Glutamatergic neuron (in vitro differentiated cells): ENCODE measurements around the gene HTT. TPM values are rescaled to one million over a fixed set of nuclear protein-coding genes. Genes with fewer than 3 reads are reported as not detected.
A peak's percentile ranks its signal among the peaks of the same experiment; 100 is the strongest.

Experiments
- DNase-seq: peaks from one replicate; pipeline ENCODE4 v3.0.0; 2022
- H3K27ac Mint-ChIP-seq: one replicate; pipeline ENCODE4 v1.8.0; 2020; ENCODE audit warnings: mild to moderate bottlenecking, mixed read lengths, inconsistent platforms; ENCODE audit not compliant: unreplicated experiment
- H3K27me3 Mint-ChIP-seq: one replicate; pipeline ENCODE4 v1.8.0; 2020; ENCODE audit warnings: mild to moderate bottlenecking, moderate library complexity, mixed read lengths, inconsistent platforms; ENCODE audit not compliant: unreplicated experiment
- H3K36me3 Mint-ChIP-seq: one replicate; pipeline ENCODE4 v1.8.0; 2020; ENCODE audit warnings: mild to moderate bottlenecking, mixed read lengths, inconsistent platforms; ENCODE audit not compliant: unreplicated experiment
- H3K4me1 Mint-ChIP-seq: one replicate; pipeline ENCODE4 v1.8.0; 2020; ENCODE audit warnings: mild to moderate bottlenecking, low read depth, mixed read lengths, inconsistent platforms; ENCODE audit not compliant: unreplicated experiment
- H3K4me3 Mint-ChIP-seq: one replicate; pipeline ENCODE4 v1.8.0; 2020; ENCODE audit warnings: mild to moderate bottlenecking, mixed read lengths, inconsistent platforms; ENCODE audit not compliant: unreplicated experiment
- H3K9me3 Mint-ChIP-seq: one replicate; pipeline ENCODE4 v1.8.0; 2020; ENCODE audit warnings: mild to moderate bottlenecking, moderate library complexity, mixed read lengths, inconsistent platforms; ENCODE audit not compliant: unreplicated experiment
- total RNA-seq: library from RNA; stranded (reverse); fragmentation: NEBNext Ultra II Directional; extraction: Animal tissue kit (Norgen Biotek cat#: 25700); gene quantifications from one replicate; pipeline ENCODE4 v1.2.1, GENCODE V29; 2021; ENCODE audit not compliant: unreplicated experiment
- TF ChIP-seq, protein P1 (sequence below): fragments of 200-600 bp; sonication (generic); IDR thresholded peaks from one replicate; pipeline ENCODE4 v1.5.0; 2021; ENCODE audit not compliant: partially characterized antibody, unreplicated experiment

The HTT gene
- total RNA-seq, 1 donor from 2014 or later = 107 TPM

DNA sequence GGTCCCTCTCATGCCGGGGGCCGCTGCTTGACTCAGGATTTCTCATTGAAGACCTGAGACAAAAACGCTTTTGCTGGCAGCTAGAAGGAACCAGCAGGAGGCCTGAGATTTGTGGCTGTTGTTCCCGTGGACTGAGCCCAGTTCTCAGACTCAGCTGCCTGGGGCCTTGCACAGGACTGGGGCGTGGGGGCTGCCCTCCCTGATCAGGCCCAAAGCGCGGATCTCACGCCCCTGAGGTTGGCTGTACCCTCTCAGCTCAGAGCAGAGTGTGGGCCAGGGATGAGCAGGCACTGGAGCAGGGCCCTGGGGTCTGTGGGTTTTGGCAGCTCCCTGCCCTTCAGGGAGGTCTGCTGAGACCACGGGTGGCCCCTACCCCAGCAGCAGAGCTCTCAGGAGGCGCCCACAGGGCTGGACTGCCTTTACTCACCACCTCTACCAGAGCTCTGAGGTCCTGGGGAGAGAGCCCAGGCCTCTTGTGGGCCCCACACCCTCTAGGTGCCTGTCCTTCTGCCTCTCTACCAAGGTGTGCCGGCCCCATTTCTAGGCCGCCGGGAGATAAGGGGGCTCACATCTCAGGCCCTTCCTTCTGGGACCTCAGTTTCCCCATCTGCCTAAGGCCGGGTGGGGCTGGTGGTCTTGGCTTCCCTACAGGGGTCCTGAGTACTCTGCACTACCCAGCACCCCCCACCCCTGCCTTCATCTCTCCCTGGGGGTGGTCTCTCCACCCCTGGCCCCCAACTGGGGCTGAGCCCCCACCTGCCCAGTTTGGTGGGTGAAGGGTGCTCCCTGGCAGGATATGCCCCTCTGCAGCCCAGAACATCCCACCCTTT, 180.0 kb downstream of the HTT start:
- peak; percentile 4 for DNase-seq
- Mint-ChIP-seq H3K27me3 (peaks cover 1% of the 10 kb centered on the region), H3K9me3 (peaks cover 7% of the 10 kb centered on the region), H3K36me3 (no peaks in the 10 kb centered on the region), H3K4me1 (peaks cover 1% of the 10 kb centered on the region), H3K27ac (no peak overlapping the region), H3K4me3 (no peak overlapping the region)
- TF ChIP-seq, protein P1, sequence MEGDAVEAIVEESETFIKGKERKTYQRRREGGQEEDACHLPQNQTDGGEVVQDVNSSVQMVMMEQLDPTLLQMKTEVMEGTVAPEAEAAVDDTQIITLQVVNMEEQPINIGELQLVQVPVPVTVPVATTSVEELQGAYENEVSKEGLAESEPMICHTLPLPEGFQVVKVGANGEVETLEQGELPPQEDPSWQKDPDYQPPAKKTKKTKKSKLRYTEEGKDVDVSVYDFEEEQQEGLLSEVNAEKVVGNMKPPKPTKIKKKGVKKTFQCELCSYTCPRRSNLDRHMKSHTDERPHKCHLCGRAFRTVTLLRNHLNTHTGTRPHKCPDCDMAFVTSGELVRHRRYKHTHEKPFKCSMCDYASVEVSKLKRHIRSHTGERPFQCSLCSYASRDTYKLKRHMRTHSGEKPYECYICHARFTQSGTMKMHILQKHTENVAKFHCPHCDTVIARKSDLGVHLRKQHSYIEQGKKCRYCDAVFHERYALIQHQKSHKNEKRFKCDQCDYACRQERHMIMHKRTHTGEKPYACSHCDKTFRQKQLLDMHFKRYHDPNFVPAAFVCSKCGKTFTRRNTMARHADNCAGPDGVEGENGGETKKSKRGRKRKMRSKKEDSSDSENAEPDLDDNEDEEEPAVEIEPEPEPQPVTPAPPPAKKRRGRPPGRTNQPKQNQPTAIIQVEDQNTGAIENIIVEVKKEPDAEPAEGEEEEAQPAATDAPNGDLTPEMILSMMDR = no peak

DNA sequence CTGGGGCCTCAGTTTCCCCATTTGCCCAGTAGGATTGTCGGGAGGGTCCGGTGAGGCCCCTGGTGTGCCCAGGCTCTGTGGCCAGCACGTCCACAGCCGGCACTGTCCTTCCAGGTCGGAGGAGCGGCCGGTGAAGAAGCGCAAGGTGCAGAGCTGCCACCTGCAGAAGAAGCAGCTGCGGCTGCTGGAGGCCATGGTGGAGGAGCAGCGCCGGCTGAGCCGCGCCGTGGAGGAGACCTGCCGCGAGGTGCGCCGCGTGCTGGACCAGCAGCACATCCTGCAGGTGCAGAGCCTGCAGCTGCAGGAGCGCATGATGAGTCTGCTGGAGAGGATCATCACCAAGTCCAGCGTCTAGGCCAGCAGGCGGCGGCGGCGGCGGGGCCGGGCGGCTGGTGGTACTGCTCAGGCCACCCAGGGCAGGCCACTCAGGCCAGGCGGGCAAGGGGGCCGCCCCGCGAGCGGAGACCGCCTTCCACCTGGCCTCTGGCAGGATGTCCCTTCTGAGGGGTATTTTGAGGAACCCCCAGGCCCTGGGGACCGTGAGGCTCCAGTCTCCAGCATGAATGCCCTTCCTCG, 181.2 kb downstream of the HTT start:
- H3K4me1 Mint-ChIP-seq = peaks cover 1% of the 10 kb centered on the region
- no peaks in the 10 kb centered on the region for H3K36me3 Mint-ChIP-seq
- TF ChIP-seq, protein P1 = no peak
- H3K27me3 Mint-ChIP-seq = peaks cover 1% of the 10 kb centered on the region
- no peak overlapping the region for H3K4me3 Mint-ChIP-seq
- DNase-seq = no peak
- H3K9me3 Mint-ChIP-seq = peaks cover 7% of the 10 kb centered on the region
- H3K27ac Mint-ChIP-seq = no peak overlapping the region

DNA sequence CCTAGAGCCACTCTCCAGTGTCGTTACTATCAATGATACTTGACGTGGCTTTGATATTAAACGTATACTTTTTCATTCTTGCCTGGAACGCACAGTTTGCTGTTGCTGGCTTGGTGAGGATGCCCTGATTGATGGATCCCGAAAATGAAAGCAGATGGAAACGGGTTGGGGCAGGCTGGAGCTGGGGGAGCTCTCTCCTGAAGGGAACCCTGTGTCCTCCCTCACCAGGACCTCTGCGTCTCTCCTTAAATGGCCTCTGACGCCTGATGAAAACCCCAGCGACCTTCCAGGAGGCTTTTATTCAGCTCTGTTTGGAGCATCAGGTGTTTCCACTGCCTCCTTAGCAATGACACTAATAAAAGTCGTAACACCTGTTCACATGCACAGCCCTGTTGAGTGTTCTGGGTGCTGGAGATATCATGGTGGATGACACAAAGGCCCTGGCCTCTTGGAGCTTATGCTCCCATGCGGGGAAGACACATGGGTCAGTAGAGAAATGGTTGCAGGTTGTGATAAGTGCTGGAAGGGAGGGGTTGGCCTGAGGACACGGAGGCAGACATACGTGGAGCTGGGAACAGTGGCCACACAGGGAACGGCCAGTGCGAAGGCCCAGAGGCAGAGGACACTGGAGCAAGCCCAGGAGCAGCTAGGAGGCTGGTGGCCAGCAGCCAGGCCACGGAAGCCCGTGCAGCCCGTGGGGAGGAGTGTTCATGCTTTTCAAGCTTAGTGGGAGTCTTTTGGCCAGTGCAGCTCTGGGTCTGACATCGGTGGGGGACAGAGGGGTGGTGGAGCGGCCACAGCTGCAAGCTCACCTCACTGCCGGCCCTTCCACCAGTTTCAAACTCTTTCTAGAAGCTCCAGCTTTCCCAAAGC, 182.0 kb downstream of the HTT start:
- no peak for DNase-seq
- no peaks in the 10 kb centered on the region for H3K36me3 Mint-ChIP-seq
- H3K4me3 Mint-ChIP-seq = no peak overlapping the region
- peaks cover 1% of the 10 kb centered on the region for H3K27me3 Mint-ChIP-seq
- H3K4me1 Mint-ChIP-seq = peaks cover under 1% of the 10 kb centered on the region
- peaks cover 6% of the 10 kb centered on the region for H3K9me3 Mint-ChIP-seq
- TF ChIP-seq, protein P1 = no peak
- no peak overlapping the region for H3K27ac Mint-ChIP-seq

DNA sequence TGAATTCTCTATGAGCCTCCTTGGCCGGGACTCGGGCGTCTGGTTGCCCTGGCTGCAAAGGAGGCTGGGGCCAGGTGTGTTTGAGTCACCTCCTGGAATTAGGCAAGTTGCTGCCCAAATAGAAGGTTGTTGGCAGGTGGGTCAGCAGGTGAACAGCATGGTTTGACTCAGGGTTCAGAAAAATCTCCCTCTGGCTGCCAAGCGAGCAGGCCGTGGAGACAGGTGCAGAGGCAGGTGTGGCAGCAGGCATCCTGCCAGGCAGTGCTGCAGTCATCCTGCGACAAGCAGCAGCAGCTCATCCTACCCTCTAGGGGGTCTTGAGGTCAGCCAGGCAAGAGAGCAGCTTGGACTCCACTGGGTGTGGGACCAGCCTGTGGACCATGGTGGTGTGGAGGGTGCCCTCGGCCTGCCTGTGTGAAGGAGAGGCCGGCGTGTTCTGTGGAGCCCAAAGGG, 182.6 kb downstream of the HTT start:
- DNase-seq = peak; percentile 12
- Mint-ChIP-seq H3K4me3 (no peak overlapping the region), H3K27ac (no peak overlapping the region), H3K27me3 (peaks cover 1% of the 10 kb centered on the region), H3K36me3 (no peaks in the 10 kb centered on the region), H3K9me3 (peaks cover 4% of the 10 kb centered on the region), H3K4me1 (no peaks in the 10 kb centered on the region)
- TF ChIP-seq, protein P1 = no peak
